Fibroblast of lung (primary cell): ENCODE data around the gene FMO5.

ENCODE experiments used
- EZH2 ChIP-seq: IDR thresholded peaks from 2 replicates; pipeline ENCODE4 v1.5.1; 2012; ENCODE audit warnings: low read length, control low read depth, mild to moderate bottlenecking; ENCODE audit errors: missing control alignments
- TF ChIP-seq, protein P1 (sequence below), 2 donors: IDR thresholded peaks in 1 of 2; conservative IDR thresholded peaks in 1 of 2; 1 replicate in 1 of 2; 2 replicates in 1 of 2; pipeline ENCODE4 v1.5.1; 2011 to 2012; ENCODE audit warnings: low read length in 2 of 2, control low read depth in 1 of 2, inconsistent platforms in 1 of 2, low read depth in 1 of 2, mild to moderate bottlenecking in 1 of 2

DNA sequence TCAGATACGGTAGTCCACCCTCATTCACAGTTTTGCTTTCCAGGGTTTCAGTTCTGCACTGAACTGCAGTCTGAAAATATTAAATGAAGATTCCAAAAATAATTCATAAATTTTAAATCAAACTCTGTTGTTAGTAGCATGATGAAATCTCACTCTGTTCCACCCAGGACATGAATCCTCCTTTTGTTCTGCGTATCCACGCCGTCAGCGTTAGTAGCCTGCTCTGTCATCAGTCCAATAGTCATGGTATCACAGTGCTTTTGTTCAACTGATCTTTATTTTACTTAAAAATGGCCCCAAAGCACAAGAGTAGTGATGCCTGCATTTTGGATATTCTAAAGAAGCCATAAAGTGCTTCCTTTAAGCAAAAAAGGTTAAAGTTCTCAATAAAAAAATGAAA is 41.2 kb upstream of the FMO5 start:
- TF ChIP-seq, protein P1, sequence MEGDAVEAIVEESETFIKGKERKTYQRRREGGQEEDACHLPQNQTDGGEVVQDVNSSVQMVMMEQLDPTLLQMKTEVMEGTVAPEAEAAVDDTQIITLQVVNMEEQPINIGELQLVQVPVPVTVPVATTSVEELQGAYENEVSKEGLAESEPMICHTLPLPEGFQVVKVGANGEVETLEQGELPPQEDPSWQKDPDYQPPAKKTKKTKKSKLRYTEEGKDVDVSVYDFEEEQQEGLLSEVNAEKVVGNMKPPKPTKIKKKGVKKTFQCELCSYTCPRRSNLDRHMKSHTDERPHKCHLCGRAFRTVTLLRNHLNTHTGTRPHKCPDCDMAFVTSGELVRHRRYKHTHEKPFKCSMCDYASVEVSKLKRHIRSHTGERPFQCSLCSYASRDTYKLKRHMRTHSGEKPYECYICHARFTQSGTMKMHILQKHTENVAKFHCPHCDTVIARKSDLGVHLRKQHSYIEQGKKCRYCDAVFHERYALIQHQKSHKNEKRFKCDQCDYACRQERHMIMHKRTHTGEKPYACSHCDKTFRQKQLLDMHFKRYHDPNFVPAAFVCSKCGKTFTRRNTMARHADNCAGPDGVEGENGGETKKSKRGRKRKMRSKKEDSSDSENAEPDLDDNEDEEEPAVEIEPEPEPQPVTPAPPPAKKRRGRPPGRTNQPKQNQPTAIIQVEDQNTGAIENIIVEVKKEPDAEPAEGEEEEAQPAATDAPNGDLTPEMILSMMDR (conservative IDR thresholded peaks at IDR 0.05 in 1 of 2, IDR thresholded peaks at IDR 0.05 in 1 of 2; ENCODE audit: low read depth in 1 of 2, low read length in 2 of 2) = no peak
- TF ChIP-seq EZH2 = no peak
